RPMI7951 (cell line): Measurements from ENCODE around the gene ITGA3. TPM values are rescaled to one million over a fixed set of nuclear protein-coding genes. Genes with fewer than 3 reads are reported as not detected.

ENCODE experiments used
- DNase-seq: peaks from one replicate; pipeline ENCODE4 v3.0.0-alpha.2; 2012; ENCODE audit warnings: low read depth
- total RNA-seq: library from RNA; depleted of rRNA; stranded (reverse); fragments of >200 nt; shearing (Covaris generic); gene quantifications from 2 replicates; pipeline ENCODE4 v1.2.3, GENCODE V29; 2014; rRNA removed

Gene ITGA3
- total RNA-seq = 213 and 279 TPM in 2 replicates

DNA sequence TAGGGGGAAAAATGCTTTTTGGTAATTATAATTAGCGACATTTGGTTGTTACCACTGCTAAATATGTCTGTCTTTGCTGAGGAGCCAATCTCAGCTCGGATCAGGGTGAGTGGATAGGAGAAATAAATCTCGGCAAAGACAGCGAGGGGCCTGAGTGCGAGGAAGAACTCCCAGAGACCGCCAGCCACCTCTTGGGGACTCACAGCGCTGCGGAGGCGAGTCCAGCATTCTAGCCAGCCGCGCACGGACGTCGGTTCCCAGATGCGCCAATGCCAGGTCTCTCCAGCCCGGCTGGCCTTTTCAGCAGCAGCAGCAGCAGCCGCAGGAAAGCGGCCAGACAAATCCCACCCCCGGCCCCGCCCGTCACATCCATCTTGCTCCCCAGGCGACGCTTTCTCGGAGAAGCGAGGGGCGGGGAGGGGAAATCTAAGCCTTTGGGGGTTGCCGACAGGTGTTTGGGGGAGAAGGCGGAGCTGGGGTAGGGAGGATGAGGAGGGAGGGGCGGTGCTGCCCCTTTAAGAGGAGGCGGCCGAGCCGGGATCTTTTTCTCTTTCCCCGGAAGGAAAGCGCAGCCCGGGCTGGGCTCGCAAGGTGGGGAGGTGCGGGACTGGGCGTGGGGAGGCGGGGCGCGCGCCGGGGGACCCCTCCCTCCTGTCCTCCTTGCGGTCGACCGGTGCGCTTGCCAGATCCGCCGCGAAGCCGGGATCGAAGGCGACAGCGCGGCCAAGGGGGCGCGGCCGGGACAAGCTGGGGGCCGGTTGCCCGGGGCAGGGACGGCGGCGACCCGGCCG, at the start of gene ITGA3:
ITGA3 (plus strand) TSS at position 685 of the 791 bp plus-strand sequence. CDS start 330 bp downstream, outside the sequence.
- peak; percentile 97 for DNase-seq

DNA sequence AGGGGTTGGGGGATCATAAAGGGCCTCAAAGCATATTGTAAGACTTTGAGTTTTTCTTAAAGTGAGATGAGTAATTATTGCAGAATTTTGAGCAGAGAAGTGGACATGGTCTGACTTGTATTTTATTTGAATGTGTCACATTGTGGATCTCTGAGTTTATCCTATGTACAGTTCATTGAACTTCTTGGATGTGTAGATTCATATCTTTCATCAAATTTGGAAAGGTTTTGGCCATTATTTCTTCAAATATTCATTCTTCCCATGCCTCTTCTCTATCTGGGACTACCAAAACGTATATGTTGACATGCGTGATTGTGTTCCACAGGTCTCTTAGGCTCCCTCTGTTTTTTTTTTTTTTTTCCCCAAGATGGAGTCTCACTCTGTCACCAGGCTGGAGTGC, 46.6 kb upstream of the ITGA3 start:
- no peak for DNase-seq

DNA sequence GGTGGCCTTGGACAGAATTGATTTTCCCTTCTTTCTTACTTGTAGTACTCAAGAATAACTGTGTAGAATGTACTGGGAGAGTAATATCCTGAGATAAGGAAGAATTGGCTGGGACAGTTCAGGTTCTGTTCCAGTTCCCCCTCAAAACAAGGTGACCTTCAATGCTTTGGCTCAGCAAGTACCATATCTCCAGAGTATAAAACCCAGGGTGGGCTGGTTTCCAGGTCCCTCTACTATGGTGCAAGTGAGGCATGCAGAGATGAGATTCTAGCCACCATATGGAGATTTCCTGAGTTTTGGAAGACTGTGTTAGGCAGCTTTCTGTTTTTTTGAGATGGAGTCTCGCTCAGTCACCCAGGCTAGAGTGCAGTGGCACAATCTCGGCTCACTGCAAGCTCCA, 42.8 kb upstream of the ITGA3 start:
- DNase-seq = no peak

DNA sequence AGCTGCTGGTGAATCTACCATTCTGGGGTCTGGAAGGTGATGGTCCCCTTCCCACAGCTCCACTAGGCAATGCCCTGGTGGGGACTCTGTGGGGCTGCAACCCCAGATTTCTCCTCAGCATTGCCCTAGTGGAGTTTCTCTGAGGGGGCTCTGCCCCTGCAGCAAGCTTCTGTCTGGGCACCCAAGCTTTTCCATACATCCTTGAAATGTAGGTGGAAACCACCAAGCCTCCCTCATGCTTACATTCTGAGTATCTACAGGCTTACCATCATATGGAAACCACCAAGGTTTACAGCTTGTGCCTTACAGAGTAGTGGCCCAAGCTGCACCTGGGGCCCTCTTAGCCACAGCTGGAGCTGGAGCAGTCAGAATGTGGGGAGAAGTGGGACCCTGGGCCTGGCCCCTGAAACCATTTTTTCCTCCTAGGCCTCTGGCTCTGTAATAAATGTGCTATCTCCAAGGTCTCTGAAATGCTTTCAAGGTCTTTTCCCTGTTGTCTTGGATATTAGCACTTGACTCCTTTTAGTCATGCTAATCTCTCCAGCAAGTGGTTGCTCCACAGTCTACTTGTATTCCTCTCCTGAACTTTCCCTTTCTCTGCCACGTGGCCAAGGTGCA, 41.3 kb upstream of the ITGA3 start:
- DNase-seq = no peak

DNA sequence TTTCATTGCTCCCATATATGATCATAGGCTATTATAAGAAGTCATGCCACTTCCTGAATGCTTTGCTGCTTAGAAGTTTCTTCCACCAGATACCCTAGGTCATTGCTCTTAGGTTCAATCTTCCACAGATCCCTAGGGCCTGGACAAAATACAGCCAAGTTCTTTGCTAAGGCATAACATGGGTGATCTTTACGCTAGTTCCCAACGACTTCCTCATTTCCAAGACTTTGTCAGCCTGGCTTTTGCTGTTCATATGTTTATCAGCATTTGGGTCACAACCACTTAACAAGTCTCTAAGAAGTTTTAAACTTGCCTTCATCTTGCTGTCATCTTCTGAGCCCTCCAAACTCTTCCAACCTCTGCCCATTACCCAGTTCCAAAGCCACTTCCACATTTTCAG, 40.8 kb upstream of the ITGA3 start:
- DNase-seq = no peak

DNA sequence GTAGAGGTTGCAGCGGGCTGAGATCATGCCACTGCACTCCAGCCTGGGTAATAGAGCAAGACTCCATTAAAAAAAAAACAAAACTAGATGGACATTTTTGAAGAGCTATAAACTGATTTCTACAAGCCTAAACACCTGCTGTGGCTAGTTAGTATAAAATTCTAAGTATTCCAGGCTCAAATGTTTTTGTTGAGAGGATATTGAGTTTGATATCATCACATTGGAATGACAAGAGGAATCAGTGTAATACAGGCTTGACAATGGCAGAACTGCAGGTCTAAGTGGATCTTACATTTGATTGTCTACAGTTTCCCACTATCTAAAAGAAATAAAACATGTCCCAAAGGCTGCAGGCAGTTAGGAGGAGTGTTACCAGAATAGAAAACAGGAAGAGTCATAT, 37.0 kb upstream of the ITGA3 start:
- no peak for DNase-seq

DNA sequence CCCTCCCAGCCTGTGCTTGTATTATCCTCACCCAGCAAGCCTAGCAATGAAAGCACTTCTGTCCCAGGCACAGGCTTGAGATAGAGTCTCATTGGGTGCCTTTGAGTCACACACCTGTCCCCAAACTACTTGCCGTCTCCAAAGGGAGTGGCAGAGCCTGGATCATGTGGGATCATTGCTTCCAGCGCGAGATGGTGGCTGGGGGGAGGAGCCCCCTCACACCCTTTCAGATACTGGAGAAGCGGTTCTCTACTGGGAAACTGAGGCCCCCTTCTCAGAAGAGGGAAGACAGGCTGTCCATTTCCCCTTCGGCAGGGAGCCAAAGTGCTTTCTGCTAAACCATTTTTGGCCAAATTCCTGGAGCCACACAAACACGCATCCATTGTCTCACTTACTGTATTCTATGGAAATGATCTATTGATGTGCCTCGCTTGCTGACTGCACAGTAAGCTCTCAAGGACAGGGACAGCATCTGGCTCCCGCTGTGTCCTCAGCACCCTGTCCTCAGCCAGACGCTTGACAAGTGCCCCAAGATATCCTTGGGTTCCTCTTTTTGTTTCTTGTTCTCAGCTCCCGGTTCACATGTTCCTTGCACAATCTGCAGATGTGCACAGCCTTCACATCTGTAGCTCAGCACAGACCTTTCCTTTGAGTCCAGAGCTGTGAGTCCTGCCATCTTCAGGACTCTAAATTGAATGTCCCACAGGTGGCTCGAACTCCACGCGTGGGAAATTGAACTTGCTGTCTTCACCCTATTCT, 34.9 kb upstream of the ITGA3 start:
- no peak for DNase-seq

DNA sequence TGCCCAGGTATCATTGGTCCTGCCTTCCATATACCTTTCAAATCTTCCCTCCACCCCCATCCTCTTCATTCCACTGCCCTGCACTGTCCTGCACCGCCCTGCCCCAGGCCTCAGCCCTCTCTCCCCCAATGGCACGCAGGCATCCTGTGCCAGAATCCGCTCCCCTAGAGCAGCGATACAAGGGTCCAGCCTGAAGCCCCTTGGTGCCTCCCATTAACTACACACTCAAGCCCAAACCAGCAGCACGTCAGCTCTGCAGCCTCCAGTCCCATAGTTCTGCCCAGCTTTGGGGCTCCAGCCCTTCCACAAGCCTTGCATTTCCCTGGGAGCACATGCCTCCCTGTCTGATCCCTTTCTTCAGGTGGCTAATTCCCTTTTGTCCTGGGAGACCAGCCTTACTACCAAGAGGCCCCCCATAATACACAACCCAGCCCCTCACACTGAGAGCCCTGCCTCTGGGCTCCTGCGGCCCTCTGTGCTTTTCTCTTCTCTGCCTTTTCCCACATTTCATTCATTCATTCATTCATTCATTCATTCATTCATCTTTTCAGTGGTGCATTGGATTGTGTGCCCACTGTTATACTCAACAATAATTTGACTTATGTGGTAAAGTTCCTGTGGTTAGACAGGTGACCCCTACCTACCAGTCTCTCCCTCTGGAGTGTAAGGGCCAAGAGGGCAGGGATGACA, 34.1 kb upstream of the ITGA3 start:
- DNase-seq = no peak

DNA sequence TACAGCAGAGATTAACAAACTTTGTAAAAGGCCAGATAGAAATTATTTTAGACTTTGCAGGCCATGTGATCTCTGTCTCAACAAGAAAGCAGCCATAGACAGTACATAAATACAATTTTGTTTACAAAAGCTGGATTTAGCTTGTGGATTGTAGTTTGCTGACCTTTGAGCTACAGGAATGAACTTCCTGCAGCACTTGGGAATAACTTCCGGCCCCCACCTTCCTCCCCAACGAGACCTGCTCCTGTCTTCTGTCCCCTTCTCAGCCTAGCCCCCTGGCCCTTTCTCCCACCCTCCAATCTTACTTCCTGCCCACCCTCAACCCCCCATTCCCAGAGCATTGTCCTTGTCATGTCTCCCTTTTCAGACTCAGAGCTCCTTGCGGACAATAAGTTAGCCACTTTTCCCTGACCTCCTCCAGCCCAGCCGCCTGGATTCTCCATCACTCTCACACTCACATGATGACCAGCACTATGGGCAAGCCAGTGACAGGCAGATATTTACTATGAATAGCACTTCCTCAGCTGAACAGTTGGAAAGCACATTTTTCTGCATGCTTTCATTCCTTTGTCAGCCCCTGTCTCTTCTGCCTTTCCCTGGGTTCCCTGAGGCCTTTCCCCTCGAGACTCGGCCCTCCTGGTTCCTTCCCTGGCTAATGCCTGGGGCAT, 33.3 kb upstream of the ITGA3 start:
- peak; percentile 9 for DNase-seq

DNA sequence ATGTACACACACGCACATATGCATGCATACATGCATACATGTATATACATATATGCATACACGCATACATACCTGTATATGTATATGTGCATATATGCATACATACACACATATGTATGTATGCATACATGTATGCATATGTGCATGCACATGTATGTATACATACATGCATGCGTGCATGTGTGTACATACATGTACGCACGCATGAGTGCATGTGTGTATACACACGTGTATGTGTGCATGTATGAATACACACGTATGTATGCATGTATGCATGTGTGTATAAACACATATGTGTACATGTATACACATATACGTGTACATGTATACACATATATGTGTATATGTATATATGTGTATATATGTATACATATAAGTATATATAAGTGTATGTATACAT, 32.4 kb upstream of the ITGA3 start:
- DNase-seq = no peak

DNA sequence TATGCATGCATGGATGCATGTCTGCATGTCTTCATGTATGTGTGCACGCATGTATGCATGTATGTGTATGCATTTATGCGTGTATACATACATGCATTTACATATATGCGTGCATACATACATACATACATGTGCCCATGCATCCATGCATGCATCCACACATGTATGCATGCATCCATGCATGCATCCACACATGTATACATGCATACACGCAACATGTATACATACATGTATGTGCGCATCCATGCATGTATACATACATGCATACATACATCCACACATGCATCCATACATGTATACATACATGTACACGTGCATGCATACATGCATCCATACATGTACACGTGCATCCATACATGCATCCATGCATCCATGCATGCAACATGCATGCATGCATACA, 31.1 kb upstream of the ITGA3 start:
- no peak for DNase-seq

DNA sequence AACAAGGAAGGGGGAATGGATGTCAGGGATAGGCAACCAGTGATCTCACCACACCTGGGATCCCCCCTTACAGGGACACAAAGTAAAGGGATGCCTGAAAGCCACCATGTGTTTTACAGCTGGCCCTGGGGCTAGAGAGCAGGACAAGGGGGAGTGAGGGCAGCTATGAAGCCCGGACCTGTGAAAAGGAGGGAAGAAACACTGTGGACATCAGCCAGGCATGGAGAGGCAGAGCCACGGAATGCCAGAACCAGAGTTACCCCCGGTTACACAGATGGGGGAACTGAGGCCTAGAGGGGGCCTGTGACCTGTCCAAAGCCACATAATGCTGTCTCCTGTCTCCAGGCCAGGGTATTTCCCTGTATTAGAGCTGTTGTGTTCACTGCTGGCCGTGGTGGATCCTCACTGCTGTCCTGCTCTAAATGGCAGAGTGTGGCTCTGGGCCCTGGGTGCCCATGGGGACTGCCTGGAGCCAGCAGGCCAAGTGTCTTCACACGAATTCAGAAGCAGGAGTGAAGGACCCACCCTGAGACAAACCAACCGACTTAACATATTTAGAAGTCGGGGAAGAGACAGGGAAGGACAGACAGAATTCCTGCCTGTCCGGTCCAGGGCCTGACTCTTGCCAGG, 29.7 kb upstream of the ITGA3 start:
- peak; percentile 15 for DNase-seq

DNA sequence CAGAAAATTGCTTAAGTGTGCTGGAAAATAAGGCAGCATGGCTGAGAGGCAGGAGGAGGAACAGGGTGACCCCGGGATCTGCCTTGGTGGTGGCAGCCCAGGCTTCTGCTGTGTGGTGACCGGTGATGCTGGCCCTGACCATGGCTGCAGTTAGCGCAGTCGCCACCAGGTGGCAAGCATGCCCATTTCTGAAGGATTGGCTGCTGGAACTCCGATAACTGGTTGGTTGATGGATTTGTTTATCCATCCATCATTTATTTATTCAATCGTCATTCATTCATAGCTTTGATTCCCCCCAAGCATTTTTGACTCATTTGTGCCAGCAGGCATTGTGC, 29.1 kb upstream of the ITGA3 start:
- DNase-seq = peak; percentile 86

DNA sequence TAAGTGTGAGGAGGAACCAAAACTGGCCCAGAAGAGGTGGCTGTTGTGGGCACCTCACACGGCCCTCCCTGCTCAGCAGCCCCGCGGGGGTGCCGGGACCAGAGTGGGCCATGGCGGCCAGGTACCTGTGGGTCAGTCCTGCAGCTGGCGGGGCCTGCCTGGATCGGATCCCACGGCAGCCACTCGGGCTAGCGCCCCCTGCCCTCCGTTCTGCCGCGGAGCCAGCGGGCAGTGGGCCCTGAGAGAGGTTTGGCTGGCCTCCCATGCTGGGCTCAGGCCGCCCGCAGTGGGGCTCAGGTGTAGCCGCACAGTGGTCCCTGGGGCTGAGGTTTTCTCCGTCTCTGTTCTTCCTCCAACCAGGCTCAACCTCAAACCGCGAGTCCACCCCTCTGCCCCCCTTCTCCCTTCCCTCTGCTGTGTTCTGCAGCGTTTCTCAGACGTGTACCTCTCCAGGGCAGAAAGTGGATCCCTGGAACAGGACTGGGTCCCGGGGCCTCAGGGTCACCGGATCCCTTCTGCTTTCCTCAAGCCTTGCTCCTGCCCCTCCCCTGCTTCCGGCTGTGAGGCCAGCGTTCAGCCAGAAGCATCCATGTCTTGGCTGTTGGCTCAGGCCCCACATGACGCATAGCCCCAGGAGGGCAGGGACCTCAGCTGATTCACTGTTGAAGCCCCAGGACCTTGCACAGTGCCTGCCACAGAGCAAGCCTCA, 28.6 kb upstream of the ITGA3 start:
- DNase-seq = peak; percentile 99

DNA sequence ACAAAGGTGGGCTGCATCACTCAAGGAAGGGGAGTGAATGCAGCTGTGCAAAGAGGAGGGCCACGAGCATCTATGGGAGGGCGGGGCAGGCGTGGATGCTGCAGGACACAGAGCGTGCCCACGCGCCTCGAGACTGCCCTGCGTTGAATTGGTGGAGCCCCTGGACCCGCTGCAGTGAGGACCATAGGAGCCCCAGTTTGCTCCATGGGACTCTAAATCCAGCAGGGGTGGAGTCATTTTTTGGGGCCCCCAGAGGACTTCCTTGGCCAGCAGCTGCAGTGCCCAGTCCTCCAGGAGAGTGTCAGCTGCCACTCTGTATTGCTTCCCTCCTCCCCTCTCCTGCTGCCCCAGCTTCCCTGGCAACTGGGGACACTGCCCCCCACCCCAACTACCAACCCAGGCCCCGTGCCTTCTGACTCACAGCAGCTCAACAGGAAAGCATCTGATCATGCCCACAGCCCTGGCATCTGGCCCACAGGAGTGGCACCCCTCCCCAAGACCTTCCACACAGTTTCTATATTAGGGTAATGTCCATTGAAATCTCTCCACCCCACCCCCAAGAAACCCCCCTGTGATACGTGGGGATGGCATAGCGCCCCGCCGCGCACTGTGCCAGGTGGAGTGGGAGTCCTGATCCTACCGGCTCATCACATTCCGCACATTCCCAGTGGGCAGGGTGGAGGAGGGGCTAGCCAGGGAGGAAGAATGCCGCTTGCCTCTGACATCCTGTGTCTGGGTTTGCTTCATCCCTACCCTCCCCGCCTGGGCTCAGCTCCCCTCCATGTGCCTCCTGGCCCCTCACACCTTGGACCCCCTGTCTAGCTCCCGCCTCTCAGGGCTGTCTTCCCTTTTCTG, 27.8 kb upstream of the ITGA3 start:
- peak; percentile 82 for DNase-seq

DNA sequence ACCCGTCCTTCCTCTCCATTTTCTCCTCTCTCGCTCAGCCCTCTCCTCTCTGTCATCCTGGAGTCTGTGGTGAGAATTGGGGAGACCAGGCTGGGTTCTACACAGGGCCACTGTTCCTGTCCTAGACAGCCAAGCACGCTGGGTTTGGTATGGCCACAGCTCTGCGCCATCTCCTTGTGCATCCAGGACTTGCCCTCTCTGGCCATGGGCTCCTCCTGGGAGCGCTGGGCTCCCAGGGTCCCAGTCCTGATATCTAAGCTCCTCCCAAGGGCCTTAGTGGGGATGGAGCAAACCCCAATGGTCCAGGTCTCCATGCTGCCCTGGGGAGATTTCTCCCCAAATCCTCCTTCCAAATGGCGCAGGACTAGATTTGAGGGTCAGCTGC, 27.2 kb upstream of the ITGA3 start:
- no peak for DNase-seq

DNA sequence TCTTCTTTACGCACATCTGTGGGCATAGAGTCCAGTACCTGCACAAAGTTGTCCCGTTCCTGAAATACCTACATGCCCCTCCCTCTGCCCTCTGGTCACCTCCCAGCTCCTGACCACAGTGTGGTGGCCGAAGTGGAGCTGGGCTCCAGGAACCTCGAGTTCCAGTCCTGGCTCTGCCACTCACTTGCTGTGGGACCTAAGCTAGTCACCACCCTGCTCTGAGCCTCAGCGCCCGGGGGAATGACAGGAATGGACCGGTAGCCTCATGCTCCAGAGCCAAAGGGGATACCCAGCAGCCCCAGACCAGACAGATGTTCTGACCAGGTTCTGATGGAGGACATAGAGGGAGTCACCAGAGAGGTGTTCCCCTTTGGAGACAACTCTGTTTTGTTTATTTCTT, 26.7 kb upstream of the ITGA3 start:
- DNase-seq = no peak

DNA sequence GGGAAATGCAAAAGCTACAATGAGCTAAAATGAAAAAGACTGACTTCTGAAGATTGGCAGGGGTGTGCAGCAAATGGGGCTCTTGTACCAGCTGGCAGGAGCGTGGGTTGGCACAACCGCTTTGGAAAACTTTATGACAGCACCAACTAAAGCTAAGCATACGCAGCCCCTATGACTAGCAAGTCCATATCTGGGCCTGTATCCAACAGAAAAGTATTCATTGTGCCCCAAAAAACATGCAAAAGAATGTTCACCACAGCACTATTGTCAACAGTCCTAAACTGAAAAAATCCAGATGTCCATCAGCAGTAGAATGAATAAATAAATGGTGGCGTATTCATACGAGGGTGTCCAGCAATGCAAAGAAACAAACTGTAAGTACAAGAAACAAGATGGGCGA, 22.6 kb upstream of the ITGA3 start:
- peak; percentile 53 for DNase-seq

DNA sequence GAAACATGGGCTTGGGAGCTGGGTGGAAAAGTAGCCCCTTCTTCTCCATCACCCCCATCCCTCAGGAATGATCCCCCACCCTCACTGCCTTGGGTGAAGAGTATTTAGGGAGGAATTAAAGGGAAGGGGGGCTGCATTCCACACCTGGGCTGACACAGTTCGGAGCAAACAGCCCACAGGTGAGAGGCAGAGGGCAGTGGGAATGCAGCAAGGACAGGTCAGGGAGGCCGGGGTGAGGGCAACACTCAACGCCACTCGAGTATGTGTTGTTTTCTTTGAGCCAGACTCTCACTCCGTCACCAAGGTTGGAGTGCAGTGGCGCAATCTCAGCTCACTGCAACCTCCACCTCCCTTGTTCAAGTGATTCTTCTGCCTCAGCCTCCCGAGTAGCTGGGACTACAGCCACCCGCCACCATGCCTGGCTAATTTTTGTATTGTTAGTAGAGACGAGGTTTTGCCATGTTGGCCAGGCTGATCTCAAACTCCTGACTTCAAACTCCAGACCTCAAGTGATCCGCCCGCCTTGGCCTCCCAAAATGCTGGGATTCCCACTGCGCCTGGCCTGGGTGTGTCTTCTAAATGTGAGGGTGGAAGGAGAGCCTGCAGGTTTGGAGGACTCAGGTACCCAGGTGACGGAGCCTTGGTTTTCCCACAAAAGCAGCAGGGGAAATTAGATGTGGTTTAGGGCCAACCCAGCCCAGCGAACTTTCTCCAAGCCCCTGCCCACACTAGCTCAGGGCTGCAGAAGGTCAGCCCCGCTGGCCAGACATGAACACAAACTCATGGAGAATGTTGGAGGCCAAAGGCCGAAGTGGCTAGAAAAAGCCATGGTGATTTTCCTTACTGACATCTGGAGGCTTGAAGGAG, 21.2 kb upstream of the ITGA3 start:
- DNase-seq = no peak
